ENCODE results near the gene SYTL2.
A peak's percentile ranks its signal among the peaks of the same experiment; 100 is the strongest.

The SYTL2 gene

DNA sequence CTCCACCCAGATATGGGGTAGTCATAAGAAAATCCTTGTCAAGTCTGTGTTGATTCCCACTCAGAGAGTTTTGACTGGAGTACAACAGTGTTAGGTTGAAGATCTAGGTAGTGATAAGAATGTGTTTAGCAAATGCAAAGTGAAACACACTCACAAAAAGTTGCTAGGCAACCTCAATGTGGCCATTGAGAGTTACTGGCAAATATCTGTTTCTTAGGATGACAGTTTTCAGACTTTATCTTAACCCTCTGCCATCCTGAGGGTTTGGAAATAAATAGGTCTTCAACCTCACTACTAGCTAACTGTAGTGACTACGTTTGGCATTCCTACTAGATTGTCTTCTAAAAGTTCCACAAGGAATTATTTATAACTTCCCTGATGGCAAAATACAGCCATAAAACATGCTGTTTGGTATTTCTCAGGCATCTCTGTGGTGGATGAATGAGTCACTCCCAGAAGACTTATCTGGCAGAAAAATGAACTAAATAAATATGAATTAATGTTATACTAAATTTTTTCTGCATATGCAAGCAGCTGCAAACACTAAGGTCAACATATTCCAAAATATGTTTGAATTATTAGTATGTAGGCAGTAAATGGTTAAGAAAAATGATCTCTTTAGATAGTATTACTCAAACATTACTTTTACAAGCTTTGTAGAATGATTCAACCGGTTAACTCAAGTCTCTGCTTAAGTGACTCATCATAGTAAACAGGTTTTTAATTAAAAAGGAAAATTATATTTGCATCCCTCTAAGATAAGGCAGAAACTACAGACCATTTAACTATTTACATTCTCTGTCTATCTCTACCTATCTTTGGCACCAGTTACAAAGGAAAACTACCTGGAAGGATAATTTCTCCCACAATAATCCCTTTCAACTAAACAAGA, 17.1 kb upstream of the SYTL2 start:
- no peak for DNase-seq

DNA sequence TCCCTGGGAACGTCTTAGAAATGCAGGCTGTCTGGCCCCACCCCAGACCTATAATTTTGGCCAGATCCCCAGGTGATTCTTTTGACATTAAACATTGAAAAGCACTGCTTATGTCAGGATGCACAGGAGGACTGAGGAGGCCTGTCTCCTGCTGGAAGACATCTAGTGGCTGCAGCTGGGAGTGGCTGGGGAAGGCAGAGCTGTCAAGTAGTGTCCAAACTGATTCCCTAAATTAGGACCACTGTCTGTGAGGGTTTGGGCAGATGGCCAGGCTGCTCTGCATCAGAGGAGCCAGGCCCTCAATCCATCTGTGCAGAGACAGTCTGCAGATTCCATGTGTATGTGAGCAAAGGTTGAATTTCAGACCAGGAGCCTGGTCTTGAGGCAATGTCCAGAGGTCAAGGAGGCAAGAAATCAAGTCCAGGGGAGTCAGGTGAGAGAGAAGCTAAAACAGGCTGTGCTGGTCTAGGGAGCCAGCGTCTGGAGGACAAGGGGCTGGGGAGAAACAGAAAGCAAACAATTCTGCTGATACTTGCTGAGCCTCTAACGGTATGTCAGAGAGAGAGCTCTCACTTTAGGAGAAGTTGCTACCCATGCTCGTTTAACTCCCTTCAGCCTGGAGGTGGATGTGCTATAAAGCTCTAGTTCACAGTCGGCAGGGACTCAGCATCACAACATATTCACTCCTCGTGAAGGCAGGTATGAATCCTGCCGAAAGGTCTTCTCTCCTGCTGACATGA, 15.3 kb upstream of the SYTL2 start:
- no peak for DNase-seq

DNA sequence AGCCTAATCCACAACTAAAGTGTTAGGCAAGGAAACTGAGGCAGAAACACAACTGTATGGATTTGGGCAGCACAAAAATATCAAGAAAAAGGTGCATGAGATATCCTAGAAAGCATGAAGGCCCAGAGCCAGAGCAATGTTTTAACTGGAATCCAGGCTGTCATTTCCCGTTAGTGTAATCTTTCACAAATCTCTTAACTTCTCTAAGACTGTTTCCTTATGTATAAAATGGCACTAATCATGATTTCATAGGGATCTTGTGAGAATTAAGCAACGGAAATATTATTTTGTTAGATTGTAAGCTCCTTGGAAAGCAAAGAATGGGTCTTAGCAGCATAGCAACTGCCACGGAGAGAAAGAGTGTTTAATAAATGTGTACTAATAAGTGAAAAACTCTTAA, 14.7 kb upstream of the SYTL2 start:
- no peak for DNase-seq

DNA sequence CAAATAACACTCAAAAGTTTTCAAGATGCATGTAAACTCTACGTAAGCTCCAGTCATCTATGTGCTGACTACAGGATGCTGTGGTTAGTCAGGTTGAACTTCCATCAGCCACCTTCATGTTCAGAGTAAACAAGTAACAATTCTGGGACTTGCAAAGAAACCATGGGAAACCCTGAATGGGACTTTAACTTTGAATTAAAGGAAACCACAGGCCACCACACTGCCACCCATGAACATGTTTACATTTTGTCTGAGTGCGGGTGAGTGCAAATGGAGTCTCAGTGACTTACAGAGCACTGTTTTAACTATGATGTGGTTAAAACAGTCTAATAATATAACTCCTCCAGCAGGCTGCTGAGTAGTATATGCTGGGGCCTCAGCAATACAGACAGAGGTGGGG, 12.9 kb upstream of the SYTL2 start:
- DNase-seq = no peak

DNA sequence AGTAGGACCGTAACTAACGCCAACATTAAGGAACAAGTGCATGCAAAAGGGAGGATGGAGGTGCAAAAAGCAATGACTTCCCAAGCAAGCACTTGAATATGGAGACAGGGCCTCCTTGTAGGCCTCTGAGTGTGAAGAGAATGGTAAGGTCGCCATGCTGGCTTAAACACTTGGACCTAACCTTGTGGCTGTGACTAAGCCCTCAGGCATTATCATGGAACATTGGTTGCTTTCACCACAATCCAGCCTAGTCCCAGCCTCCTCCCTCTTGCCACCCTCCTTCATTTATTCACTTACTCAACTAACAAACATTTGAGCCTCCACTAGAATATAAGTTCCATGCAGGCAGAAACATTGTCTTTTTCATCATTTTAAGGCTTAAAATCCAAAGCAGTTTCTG, 11.9 kb upstream of the SYTL2 start:
- no peak for DNase-seq

DNA sequence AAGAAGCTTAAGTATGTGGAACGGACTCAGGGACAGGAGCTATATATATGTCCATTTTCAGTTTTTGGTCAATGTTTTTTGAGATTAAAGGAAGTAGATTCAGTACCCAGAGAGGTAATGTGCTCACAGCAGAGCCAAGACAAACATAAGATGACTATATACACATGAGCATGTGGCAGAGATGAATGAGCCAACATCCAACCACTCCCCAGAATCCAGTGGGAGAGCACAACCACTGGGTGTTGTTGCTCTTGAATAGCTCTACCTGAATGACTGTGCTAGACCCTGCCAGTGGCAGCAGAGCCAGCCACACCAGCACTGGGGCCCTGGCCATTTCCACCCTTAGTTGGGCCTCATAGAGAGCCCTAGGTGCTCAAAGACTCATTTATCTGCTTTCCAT, 10.7 kb upstream of the SYTL2 start:
- DNase-seq = no peak

DNA sequence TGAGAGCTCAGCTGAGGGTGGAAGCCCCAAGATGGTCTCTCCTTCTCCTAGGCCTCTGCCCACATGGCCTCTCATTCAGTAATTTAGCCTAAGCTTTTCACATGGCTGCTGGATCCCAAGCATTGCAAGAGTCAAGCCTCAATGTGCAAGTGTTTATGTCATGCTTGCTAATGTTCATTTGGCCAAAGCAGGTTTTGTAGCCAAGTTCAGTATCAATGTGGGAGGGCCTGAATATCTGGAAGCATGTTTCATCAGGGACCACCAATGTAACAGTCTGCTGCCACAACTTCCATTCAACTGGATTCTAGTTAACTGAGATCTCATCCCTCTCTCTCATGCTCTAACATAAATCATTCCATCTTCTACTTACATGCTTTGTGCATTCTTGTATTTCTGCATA, 8.5 kb upstream of the SYTL2 start:
- no peak for DNase-seq

DNA sequence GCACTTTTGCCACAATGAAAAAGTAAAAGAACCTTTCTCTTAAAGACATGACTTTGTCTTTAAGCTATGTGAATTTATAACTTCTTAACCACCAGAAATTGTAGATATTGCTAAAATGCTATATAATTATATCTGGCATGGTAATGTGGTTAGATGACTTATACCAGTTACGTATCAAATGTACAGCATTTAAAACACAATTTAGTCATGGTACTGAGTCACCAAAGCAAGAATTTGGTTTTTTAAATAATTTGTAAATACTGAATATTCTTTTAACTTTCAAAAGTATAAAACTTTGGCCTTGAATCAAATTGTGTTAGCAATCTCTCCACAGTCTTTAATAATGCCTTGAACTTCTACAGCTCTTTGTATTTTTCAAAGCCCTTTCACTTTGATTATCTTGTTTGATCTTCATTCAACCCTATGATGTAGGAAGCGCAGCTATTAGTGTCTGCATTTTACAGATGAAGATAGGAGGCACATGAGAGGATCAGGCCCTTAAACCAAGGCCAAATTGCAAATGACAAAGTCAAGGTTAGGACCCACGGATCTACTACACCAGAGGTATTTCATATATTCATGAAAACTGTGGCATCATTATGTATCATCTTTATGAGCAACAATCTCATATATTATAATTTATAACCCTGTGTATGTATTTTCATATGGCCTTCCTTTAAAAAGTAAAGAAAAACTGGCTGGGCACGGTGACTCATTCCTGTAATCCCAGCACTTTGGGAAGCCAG, 4.4 kb upstream of the SYTL2 start:
- DNase-seq = no peak

DNA sequence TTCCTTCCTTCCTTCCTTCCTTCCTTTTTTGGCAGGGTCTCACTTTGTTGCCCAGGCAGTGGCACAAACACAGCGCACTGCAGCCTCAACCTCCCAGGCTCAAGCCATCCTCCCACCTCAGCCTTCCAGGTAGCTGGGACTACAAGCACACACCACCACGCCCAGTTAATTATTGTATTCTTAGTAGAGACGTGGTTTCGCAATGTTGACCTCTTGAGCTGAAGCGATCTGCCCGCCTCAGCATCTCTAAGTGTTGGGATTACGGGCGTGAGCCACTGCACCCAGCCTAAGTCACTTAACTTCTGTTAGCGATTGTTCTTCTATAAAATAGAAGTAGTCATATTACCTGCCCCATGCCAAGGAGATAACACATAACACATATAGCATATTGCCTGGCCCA, 2.8 kb upstream of the SYTL2 start:
- no peak for DNase-seq

DNA sequence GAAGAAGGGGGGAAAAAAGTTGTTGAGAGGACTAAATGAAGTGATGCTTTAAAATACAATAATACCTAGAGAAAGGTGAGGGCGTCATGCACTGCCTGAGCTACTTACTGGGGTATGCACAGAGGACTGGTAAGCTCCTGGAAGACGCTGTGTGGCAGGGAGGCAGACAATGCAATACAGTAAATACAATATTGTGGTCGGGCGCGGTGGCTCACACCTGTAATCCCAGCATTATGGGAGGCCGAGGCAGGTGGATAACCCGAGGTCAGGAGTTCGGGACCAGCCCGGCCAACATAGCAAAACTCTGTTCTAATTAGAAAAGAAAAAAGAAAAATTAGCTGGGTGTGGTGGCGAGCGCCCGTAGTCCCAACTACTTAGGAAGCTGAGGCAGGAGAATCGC, 683 bp upstream of the SYTL2 start:
- no peak for DNase-seq

DNA sequence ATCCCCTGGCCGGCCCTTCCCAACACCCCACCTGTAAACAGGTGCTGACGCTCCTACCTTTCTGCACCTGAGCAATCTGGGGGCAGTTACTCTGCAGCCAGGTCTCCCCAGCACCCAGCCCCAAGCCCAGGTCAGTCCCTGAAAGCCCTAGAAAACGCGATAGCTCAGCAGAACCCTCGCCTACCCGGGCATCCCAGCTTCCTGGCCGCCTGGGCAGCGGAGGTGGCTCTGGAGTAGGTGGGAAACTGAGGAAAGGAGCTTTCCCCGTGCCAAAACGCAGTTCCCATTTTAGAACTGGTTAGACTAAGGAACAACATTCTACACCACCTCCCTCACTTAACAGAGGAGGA, 445 bp downstream of the SYTL2 start:
- DNase-seq = no peak

DNA sequence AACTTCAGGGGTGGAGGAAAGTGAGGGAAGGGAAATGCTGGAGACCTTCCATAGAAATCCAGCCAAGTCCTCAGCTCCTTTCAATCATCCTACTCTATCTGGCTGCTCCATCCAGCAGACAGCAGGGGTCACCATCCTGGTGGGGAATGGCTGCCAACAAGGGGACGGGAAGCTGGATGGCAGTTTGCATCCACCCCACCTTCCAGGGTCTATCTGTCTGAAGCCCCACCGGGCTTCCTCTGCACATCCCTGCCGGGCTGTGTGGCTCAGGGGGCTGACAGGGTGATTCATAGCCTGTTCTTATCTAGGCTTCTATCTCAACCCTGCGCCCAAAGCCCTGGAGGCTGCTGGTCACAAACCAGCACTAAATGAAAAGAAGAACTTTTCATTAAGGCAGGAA, 1.1 kb downstream of the SYTL2 start:
- no peak for DNase-seq

DNA sequence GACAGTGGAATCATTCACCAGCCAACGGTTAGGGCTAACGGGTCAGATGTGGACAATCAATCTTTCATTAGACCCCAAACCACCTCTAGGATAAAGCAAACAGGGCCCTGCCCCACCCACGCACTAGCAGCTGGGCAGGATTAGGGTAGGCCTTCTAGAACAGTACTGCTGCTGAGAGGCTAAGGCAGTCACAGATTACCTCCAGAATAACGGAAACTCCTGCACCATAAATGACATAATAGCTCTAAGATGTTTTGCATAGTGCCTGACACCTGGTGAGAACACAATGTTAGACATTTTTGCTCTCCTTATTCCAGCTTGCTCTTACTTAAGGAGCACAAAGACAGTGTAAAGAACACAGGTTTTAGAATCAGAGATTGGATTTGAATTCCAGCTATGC, 1.8 kb downstream of the SYTL2 start:
- no peak for DNase-seq

DNA sequence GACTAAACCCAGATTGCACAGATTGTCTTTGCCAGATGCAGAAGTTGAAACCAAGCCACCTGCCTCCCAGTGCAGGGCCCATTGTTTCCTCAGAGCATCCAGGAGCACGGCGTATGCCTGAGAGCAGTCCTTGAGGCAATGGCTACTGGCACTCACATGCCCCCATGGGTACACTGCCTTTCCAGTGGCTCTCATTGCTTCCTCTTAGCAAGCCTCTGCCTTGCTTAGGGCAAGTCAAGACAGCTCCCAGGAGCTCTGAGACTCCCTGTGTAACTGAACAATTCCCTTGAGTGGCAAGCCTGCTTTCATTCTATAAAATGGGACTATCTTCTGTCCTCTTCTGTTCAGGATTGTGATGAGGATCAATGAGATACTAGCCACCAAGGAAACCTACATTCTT, 4.1 kb downstream of the SYTL2 start:
- DNase-seq = peak; percentile 60

DNA sequence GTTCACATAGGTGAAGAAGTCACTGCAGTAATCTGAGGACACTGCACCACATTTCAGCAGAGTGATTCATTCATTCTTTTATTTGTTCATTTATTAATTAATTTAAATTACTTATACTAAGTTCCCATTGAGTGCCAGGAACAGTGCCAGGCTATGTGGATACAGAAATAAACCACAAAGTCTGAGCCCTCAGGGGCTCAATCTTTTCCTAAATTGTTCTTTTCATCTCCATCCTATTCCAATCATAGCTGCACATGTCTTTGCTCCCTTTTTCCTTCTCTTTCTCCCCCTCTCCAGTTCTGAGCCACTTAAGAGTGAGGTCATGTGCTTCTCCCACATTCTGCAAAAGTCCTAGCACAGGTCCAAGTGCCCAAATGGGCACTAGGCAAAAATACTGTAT, 4.9 kb downstream of the SYTL2 start:
- no peak for DNase-seq

DNA sequence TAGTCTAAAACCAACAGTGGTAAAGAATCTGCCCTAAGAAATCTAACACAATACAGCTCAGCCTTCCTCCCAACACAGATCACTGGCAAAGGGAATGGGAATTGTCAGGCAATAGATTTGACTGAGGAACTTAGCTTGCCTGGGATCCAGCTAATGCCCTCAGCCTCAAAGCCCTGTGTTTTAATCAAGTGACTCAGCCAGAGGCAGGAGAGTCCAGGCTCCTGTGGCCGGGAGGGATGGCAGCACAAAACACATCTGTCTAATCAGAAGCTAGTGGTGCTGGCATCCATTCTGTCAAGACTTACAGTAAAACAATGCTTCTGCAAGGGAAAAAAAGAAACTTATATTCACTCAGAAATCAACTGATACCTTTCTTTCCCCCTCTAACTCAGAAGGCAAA, 5.6 kb downstream of the SYTL2 start:
- no peak for DNase-seq

DNA sequence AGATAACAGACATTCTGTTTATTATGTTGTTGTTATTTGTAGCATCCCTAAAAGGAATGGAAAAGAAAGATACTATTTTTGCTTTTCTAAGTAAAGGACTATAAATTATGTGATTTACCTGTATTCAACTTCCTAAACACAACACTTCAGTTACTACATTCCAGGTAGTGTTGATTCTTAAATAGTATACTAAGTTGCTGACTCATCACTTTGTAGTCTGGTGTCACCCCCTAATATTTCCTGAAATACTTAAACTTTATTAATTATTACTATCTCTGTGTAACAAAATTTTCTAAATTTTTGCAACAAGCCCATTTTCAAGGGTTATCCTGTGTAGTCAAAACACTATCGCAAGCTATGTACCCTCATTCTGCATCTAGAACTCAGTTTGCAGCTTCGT, 7.0 kb downstream of the SYTL2 start:
- no peak for DNase-seq

DNA sequence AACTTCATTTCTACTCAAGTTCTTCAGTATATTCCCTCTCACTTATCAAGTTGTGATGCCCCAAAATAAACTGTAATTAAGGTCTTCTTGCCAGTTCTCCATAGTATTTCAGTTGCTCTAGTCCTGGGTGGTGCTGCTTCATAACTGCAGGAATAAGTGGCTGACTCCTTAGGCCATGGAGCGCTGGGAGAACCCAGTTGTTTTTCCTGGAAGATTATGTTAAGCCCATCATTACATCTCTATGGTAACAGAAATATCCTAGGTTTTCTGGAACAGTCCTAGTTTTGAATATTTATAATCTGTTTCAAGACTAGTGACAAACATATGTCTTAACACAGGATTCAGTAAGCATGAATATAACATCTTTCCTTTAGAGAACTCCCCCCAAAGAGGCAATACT, 7.6 kb downstream of the SYTL2 start:
- DNase-seq = no peak

DNA sequence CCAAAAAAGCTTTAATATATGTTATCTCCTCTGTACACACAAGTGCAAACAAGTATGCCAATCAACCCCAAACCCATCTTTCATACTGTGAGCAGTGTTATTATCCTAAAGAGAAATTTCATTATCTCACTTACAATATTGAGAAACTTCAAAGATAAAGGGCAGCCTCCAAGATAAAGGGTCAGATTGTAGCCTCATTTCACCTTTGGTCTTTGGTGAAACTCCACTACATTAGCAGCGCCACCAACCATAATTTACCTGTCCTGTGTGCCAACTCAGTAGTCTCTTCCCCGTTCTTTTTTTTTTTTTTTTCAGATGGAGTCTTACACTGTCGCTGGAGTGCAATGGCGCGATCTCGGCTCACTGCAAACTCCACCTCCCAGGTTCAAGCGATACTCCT, 9.4 kb downstream of the SYTL2 start:
- no peak for DNase-seq

DNA sequence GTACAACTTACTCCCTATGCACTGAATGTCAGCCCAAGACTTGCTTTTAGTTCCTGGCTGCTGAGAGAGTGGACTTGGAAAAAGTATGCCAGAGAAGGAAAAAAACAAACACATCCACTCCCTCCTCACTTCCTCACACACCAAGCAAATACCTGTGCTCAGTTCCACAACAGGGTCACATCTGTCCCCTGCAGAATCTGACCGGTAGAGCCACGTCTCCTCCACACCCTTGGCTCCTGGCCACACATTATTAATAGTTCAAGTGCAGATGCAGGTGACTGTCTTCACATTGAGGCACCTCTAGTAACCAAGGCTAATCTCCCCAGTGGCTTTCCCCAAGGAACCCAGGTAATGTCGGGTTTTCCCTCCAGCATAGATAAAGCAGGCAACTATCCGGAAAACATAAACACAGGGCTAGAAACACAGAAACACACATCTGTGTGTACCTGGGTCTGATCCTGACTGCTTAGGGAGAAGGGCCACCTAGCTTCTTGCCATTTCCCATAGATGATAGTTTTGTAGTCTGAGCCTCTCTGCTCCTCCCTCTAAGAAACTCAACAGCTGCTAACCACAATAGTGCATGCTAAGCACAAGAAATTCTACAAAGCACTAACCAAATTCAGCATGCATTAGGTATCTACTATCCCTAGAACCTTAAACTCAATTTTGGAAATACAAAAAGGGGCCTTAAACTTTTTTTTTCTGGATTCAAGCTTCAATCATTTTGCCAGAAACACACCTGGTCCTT, 10.2 kb downstream of the SYTL2 start:
- no peak for DNase-seq

DNA sequence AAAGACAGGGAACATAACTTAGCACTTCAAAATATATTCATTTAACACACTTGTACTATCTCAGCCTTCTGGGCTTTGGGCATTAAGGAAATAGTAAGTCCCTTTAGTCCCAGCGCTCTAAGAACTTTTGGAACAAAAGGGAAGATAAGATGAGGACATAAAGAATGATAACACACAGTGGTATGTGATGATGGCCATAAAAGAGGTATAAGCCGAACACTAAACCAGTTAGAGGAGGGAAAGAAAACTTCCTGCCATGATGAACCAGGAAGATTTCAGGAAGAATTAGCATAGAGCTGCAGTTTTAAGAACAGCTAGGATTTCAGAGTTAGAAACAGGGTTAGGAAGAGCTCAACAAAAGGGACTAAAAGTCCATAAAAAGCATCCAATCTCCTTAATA, 11.8 kb downstream of the SYTL2 start:
- DNase-seq = no peak

DNA sequence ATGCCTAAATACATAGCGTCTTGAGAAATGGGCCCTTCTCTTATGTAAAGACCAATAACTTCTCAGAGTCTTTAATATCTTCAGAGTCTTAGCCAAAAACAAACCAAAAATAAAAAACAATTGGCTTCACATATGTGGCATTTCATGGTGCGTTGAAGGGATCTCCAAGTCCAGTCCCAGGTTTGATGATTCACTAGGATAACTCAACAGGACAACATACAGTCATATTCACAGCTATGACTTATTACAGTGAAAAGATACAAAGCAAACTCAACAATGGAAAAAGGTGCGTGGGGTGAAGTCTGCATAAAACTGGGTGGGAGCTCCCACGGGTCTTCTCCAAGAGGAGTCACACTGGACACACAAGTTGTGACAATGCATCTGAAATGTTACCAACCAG, 12.6 kb downstream of the SYTL2 start:
- no peak for DNase-seq

Measured in NCI-H187 treated with DMSO at 0.1 percent for 48 hours (cell line).